ENCODE data around the gene RBM20.
A peak's percentile ranks its signal among the peaks of the same experiment; 100 is the strongest.
"Not testable (repeated sequence)": the region's sequence is repeated elsewhere in the genome, so short reads cannot be mapped to it uniquely, and the experiment has no call there.

RBM20 gene

DNA sequence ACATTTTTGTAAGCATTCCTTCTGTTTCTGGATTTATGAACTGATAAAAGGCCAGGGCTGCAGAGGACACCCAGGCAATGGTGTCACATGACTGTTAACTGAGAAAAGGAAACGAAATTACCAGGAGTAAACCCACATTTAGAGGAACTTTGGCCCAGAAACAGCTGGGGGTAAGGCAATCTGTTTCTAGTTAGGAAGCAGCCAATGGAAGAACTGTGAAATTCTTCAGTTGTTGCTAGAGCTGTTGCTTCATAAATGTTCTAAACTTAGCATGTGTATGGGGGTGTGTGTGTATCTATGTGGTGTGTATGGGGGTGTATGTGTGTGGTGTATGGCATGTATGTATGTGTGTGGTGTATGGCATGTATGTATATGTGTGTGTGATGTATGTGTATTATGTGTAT, 215.8 kb downstream of the RBM20 start:
- DNase-seq = no peak

DNA sequence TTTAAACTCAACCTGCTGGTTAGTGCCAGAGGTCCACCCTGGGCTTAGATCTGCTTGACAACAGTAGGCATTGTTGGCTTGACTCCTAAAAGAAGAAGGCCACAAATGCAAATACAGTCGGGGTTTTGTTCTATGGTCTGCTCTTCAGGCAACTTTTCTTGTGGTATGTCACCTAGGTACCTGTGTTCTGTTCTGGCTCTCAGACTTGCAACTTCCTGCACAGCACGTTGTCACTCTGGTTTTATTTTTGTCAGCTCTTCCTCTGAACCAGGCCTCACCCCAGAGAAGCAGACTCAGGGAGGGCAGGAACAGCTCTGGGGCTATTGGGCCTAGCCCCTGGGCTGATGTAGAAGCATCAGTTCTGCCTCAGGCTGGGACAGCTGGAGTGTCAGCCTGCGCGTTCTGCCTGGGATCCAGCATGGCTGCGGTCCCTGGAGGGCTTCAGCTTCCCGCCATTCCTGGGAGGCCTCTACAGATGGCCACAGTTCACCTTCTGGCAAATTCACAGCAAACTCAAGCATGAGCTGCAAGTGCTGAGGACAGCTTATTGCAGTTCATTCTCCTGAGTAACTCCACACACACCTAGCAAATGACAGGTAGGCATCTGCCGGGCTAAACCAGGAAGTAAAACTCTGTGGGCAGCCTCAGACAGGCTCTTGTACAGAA, 216.6 kb downstream of the RBM20 start:
- DNase-seq = peak; percentile 74

DNA sequence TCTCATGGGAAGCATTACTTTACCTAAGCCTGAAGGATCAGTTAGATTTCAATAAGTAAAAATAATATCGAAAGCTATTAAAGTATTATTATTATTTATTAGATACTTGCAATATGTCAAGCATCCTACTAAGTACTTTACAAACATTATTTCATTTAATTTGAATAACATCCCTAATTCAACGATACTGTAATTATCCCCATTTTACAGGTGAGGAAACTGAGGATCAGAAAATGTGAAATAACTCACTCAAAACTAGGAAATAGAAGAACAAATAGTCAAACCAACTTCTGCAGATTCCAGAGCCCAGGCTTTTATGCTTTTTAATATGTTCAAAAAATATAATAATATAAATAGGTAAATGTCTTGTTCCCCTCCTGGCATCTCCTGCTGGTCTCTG, 217.3 kb downstream of the RBM20 start:
- DNase-seq = no peak

DNA sequence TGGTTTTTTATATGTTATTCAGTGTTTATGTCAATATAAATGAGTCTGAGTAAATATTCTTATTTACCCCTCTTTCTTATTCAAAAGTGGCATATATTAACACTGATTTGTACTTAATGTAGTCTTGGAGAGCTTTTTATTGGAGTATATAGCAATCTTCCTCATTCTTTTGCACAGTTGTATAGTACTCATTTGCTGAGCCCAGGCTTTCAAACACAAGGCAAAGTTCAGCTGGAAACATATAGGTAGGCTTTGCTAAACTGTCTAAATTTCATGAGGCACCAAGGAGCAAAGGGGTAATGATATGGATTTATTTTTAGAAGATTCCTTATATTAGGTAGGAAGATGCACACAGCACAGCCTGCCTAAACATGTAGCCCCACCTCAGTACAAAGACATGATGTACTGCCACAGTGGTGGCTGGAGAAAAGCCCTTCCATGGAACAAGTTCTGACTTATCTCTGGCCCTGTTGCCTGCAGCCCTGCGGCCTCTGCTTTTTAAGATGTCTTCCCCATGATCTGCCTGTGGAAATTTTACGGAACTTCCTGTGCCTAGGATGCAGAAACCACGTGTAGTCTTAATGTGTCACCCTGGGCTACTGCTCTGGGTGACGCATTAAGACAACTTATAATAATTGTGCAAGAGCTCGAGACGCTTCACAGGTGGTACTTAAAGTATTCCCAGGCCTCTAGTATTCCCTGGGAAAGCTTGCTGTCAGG, 218.0 kb downstream of the RBM20 start:
- DNase-seq = no peak

DNA sequence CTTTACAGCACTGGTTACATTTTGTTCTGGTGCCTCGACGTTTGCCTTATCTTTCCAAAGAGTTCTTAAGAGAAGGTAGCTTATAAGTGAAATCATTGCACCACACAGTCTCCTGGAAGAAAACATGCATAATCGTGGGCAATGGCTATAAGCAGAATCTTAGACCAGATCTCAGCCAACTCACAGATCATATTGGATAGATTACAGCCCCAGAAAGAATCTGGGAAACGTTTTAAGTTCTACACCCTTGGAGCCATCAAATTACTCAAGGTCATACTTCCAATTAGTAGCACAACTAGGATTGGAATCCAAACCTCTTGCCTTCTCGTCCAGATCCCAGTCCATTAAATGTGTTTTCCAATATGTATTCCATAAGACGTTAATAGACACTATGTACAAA, 218.8 kb downstream of the RBM20 start:
- no peak for DNase-seq

DNA sequence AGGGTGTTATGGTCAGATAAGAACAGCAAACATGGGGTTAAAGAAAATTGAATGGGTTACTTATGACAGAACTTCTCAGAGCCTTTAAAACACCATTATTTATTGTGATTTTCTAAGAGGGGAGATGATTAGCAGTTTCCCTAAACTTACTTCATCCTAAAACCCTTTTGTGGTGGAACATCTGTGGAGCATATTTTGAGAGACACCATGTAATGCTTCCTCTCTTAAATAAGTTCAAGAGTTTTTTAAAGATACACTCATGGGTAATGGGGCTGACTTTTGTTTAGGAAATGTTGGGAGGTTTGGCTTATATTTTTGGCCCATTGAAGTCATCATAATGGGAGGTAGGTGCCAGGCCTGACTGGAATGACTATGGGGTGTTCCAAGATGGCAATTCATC, 219.2 kb downstream of the RBM20 start:
- no peak for DNase-seq

DNA sequence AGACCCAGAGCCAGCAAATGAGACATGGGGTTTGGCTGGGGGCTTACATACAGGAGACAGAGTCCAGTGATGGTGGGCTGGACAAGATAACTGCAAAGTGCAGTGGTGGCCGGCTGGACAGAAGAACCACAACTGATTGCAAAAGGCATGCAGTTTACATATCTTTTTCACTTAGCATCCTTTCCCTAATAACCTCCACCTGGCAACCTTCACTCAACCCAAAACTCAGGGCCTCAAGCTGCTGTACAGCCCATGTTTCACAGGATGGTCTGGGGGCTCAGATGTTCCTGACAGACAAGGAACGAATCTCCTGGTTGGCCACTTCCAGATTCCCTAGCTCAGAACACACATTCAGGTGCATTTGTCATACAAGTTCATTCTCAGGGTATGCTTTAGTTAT, 219.8 kb downstream of the RBM20 start:
- no peak for DNase-seq

DNA sequence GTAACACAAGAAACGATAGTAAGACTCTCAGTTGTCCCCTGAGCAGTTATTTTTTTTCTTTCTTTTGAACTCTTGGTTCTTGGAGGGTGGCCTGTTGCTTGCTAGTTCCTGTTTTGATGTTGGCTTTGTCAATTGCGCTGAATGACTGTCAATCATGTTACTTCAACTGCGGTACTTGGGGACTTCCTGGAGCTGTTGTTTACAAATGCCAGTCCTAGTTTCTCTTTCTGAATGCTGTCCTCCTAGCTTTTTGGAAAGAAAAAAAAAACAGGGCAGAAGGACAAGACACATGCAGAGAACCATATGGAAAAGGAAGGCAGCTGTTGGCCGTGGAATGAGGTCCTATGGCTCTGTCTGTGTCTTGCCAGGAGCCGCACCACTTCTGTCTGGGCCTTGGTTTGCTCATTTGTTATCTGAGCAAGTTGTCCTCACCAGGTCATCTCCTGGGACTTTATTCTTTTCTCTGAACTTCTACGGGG, 220.6 kb downstream of the RBM20 start:
- DNase-seq = peak; percentile 71

DNA sequence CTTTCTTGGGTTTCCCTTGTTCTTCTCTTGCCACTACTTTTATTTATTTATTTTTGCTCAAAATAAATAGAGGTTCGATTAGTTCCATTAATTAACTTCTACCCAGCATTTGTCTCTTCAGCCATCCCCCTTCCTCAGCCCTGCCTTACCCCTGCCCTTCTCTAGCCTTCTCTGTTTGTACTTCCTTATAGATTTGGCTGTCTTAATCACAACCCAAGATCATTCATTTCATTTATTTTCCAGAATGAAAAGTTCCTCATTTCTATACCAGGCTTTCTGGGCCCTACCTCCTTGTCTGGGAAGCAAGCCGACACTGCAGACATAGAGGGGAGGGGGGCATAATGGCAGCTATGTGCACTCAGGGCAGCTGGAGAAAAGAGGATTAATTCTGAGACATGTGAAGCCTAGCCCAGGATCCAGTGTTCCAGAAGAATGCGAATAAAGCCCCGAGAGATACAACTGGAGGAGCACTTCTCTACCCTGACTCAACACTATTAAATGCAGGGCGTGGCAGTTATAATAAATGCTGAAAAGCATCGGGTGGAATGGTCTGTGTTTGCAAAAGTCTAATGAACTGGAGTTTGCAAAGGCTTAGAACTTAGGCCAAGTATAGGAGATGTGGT, 221.2 kb downstream of the RBM20 start:
- DNase-seq = no peak

DNA sequence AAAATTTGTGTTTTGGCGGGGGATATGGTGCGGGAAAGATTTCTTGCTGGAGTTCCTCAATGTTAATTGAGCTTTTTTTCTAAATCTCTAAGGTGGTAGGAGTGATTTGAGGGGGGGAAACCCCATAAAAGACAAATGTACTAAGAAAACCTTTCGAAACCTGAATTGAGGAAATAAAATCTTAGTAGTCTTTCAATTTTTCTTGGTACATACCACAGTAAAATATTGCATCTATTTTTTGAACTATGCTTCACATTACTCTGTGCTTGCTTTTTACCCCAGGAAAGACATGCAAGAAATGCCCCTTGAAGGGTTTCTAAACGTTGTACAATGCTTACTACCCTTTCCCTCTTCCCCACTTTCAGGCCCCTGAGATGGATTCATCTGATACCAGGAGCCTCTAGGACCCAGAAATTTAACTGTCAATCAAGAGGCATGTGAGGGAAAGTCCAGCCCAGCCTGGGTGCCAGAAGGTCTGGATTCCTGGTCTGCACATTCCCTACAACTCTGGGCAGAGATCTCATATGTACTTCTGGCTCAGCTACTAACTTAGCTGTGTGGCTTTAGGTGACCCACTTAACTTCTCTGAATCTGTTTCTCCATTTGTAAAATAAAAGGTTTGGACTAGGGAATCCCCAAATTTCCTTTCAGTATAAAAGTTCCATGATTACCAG, 221.8 kb downstream of the RBM20 start:
- DNase-seq = no peak

DNA sequence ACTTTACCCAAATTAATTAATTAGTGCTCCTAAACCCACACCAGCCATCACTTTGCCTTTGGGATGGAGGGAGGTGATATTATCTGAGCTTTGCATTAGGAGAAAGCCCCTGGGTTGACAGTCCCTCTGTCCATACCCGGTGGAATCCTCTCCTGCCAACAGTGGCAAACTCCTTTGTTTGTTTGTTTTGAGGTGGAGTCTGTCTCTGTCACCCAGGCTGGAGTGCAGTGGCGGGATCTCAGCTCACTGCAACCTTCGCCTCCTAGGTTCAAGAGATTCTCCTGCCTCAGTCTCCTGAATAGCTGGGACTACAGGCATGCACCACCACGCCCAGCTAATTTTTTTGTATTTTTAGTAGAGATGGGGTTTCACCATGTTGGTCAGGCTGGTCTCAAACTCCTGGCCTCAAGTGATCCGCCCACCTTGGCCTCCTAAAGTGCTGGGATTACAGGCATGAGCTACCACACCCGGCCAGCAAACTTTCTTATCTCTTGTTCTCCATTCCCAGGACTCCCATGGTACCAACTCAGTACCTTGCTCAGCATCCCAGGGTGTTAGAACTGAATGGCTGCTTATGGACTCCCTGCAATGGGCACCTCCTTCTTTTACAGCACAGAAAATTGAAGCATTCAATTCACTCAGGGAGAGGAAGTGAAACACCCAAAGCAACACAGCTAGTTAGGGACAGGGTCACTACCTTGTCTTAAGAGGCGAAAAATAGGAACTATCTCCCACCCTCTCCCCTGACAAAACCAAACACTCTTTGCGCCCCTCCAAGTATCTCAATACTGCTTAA, 223.1 kb downstream of the RBM20 start:
- DNase-seq = not testable (repeated sequence)

DNA sequence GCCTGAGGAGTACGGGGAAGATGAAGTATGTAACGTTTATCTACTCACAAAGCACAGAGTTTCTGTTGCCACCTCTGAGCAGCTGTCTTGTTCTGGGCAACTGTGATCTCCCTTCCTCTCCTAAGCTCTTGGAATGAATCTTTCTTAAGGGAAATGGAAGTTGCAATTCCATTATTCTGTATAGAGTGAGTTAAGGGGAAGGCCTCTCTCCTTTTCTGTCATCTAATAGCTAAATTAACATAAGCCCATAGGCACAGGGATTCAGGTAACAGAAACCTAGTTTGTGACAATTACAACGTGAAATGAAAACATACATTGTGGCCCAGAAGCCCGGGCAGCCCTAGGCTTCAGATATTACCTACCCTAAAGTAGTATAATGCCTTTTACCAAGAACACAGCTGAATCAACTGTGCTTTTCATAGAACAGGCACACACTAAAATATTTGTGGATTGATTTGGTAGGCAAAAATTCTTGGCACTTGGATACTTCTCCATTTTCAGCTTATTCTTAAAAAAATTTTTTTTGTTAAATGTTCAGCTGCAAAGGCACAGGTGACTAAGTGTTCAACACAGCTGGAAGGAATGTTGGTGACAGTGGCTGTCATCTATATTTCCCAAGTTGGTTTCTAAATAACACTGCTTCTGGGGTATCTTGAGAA, 223.8 kb downstream of the RBM20 start:
- no peak for DNase-seq

DNA sequence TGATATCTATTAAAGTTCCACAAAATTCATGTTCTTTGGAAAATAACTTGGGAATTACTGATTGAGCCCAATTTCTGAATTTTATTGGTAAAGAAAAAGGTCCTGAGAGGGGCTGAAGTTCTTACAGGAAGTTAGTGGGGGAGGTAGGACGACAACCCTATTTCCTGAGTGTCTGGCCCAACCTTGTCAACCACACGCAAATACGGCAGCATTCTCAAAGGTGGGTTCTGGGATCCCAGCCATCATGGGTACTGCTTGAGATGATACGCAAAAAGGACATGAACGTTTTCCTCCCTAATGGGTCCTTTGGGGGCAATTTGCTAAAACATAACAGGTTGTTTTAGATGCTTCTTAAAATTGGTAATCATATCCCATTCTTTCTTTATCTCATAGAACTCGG, 224.8 kb downstream of the RBM20 start:
- DNase-seq = peak; percentile 76

DNA sequence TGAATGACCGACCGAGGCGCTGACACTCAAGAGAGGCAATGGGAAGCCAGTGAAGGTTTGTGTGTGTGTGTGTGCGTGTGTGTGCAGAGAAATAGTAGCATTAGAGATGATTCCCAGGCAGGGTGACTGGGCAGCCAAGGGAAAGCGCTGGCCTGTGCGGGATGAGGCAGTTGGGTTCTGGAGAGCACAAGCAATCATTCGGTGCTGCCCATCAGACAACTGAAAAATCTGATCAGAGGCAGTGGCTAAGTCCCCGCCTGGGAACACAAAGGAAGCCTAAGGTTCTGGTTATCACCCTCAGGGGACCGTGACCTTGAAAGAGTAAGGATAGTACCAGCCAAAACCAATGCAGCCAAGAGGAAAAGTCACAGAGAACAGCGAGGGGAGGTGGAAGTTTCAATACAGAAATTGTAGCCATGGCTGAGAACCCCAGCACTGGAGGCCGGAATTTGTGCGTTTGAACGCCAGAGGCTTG, 226.7 kb downstream of the RBM20 start:
- DNase-seq = no peak

DNA sequence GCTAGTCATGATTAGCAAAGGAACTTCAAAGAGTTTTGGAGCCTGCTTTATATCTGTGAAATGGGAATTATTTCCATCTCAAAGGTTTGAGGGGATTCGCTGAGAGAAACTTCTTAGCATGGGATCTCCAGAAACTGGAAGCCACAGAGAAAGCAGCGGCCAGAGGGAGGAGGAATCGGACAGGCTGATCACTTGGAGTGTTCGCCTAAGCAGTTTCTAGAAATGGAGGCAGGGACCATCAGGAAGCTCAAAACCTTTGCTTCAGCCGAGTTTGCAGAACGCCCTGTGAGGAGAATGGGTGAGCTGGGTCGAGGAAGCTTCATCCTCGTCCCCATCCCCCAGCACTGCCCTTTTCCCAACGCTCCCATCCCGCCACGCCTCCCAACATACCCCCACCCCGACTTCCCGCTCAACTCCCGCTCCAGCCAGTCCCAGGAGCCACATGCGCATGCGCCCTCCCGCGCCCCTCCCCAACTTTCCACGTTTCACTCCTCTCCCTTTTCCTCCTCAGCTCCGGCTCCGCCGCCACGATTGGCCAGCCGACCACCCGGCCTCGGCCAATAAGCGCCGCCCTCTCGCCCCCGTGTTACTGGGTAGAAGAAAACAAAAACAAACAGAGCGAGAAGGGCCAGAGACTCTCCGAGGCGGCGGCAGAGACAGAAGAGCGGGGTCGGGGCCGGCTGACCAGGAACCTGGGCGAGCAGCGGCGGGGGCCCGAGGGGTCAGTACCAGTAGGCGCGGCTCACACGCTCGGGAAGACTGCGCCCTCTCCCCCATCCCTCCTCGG, 227.4 kb downstream of the RBM20 start, which contains the start of gene PDCD4:
TSS of gene PDCD4 (plus strand) at position 631 of the 787 bp plus-strand sequence. CDS start 4,100 bp downstream, outside the sequence.
- DNase-seq = peak; percentile 98

DNA sequence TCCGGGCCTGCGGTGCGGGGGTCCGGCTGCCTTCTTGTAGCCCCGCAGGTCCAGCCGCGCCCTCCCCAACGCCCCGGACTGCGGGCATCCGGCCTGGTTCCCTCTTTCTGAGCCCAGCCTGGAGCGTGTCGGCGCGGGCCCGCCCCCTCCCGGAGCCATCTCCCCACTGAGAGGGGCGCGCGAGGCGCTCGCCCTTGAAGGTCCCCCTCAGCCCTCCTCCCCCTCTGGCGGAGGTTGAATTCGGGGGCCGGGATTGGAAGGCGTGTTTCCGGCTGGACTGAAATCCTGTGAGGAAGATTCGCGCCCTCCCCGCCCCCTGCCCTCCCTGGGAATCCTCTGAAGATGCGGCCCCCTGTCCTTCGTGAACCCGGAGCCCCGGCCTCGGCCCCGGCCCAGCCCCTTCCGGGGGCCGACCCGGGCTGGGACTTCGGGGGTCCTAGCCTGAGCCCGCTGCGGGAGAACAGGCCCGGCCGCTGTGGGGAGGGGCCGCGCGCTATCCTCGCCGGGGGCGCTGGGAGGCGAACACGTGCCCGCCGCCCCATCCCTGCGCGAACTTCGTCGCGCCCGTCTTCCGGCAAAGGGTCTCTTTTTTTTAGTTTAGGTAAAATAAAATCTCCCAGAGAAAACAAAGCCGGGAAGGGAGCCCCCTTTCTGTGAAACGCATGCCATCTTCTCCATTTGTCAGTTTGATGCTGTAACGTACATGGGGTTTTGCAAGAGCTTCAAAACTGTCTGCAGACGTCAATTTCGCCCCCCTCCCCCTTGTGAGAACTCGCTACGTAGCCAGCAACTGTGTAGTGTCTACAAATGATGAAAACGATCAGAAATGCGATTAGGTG, 228.2 kb downstream of the RBM20 start:
- peak; percentile 90 for DNase-seq

DNA sequence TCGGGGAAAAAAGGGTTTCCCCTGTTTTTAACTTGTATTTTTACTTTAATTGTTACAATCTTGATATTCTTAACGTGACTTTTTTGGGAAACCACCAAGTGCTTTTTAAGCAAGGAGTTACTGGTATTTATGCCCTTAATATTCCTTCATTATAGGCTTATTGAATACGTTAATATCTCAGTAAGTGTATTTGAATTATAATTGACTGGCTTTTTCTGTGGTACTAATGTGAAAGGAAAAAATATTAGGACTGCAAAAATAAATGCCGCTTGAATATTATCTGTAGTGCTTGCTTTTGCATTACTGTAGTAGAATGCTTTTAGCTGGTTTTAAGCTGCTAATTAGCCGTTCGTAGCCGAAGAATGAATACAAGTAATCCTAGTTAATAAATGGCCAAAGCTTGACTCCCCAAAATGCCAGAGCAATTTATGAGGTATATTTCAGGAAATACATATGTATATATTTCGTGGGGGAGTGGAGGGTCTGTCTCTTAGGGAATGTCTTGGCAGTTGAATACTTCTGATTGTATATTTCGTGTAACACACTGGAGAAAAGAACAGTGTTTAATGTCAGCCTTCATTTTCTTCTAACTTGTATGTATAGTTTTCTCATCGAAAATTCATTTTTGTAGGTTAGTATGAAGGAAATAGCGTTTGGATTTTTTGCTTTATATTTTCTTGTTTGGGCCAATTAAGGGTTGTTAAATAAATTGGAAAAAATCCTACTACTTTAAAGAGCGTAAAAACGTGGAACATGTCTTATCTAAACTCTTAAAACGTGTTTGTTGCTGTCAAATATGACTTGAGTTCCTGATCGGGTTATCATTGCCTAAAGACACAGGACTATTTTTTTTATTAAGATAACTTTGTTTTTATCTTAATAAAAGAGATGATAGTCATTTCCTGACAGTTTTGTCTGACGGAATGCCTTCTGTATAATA, 229.1 kb downstream of the RBM20 start:
- no peak for DNase-seq

DNA sequence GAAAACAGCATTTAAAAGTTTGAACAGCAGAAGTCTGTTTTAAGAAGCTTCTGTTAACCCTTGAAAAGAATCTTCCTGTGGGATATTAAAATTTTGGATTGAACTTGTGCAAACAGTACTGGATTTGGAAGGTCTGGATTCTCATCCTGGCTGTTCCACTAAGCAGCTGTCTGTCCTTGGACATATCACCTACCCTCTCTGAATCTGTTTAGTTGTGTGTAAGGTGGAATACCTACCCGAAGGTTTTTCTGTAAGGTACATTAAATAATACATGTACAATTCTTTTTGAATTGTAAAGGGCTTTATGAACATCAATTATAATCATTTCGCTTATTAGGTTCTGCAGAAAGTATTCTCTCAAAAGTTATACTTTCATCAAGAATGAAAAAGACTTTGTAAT, 229.8 kb downstream of the RBM20 start:
- no peak for DNase-seq

DNA sequence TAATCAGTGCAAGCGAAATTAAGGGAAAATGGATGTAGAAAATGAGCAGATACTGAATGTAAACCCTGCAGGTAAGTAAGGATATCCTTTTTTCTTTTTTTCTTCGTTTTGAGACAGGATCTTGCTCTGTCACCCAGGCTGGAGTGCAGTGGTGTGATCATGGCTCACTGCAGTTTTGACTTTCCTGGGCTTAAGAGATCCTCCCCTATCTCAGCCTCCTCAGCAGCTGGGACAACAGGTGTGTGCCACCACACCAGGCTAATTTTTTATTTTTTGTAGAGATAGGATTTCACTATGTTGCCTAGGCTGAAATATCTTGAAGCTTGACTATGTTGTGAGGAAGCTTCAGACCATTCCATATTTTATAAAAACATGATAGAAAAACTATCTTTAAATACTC, 231.9 kb downstream of the RBM20 start:
- DNase-seq = no peak
